NCI-H2029 treated with DMSO at 0.1 percent for 48 hours (cell line): Measurements from ENCODE around the gene TIAM2.

ENCODE experiments used
- DNase-seq: peaks from one replicate; lab custom pipeline; 2025; lab: John Stamatoyannopoulos, UW

The TIAM2 gene

DNA sequence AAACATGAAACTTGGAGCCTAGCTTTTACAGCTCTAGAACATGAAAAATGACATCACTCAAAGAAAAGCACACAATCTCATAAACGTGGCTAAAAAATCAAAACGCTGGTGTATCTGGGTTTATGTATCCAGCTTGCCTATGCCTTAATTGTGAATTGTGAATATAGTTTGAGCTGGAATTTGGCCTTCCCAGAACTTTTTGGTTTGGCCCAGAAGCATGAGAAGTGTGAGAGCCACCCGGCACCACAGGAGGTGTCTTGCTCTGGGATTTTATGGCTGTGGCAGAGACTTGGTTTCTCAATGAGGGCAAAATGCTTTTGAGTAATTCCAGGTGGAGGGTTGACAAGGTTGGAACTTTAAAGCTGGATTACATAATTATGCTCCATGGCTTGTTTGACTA is 69.2 kb downstream of the TIAM2 start:
- DNase-seq = no peak

DNA sequence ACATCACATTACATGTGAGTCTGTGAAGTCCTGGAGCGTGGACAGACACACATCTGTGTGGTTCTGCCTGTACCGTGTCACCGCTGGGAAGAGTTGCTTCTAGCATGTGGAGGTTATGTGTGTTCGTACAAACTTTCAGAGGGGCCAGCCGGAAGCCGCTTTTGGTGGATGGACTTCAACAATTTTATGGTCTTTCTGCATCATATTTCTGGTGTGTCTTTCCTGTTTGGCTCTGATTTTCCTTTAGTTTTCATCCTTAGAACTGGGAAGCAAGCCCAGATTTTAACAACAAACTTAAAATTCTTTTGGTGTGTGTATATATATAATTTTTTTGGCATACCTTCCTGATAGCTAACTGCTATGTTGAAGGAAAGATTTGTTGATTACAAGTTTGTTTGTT is 71.2 kb downstream of the TIAM2 start:
- no peak for DNase-seq

DNA sequence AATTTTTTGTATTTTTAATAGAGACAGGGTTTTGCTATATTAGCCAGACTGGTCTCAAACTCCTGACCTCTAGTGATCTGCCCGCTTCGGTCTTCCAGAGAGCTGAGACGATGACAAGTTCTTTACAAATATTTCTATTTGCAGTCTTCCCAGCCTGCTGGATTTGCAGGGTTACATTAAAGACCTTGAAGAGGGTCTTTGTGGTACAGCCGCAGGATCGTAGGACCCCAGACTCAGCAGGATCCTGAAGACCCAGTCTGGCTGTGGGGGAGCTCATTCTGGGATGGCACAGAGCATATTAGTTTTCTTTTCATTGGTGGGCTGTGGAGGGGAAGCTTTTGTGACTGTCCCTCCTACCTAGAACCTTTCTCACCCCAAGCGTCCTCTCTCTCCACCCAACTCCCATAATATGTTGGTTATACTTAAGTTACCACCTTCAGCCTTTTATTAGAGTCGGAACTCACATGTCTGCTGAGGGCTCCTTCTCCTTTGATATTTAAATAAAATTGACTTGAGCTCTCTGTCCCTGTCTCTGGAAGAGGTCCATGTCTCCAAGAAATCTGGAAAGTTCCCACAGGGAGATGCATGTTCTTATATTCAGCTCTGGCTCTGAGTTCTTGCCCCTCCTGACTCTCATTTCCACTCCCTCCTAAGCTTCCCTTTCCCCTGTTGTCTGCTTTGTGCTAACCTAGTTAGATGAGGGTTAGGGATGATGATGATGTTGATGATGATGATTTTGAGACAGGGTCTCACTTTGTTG is 72.0 kb downstream of the TIAM2 start:
- no peak for DNase-seq

DNA sequence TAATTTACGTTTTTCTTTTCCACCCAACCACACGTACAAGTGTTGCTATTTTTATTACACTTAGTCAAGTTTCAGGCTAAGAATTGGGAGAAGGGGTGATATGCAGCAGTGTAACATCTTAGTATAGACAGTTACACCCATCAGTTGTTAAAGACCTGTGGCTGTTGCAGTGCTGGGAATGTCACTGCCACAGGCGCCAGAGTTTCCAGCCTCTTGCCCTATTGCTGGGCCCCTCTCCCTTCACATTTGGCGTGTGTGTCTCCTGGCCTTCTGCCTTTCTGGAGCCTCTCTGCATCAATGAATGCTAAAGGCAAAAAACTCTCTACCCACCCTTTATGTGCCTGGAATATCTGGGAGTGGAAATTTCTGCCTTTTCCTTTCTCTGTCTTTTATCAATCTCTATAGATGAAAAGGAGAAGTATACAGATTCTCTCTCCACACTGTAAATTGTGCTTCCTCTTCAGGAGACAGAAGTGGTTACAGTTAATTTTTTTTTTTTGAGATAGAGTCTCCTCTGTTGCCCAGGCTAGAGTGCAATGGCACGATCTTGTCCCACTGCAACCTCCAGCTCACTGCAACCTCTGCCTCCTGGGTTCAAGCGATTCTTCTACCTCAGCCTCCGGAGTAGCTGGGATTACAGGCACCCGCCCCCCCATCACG is 73.0 kb downstream of the TIAM2 start:
- no peak for DNase-seq

DNA sequence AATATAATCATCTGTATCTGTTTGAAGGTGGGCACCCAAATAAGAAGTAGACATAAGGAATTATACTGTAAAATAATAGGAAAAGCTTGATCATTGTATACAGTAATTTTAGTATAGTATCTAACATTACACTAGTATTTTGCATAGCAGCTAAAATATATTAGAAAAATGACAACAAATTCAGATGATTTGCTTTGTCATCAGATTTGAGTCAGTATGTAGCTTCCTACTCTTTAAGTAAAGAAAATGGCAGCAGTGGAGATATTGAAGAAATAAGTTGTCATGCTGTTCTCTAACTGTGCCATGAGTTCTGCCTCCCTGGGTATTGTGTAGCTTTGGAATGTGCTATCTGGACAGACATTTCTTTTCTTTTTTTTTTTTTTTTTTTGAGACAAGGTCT is 74.4 kb downstream of the TIAM2 start:
- DNase-seq = no peak

DNA sequence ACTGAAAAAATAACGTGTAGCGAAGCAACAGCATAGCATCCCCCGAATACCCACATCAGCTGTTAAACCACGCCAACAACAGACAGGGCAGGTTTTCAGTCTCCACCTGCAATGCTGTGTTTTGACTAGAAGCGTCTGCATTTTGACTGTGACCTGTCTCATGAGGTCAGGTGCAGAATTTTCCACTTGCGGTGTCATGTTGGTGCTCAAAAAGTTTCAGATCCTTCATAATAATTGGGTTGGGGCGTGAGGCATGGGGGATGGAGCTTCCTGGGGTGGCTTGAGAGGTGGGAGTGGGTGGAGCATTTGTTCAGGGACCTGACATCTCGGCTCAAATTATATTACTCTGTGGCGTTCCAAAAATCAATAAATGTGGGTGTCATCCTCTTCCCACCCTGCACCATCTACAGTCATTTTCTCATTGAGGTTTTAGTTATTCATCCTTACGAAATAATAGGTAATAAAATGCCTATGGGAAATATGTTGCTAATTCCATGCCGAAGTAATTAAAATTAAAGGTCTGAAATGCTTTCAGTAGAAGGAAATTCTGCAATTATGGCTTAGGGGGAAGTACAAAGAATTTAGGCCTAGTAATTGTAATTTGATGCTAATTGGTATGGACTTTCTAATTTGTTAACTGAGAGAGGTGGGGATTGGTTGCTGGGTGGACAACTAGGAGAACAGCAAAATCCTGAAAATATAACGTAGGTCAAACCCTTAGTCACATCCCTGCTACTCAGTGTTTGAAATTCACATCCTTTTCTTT is 81.0 kb downstream of the TIAM2 start:
- no peak for DNase-seq

DNA sequence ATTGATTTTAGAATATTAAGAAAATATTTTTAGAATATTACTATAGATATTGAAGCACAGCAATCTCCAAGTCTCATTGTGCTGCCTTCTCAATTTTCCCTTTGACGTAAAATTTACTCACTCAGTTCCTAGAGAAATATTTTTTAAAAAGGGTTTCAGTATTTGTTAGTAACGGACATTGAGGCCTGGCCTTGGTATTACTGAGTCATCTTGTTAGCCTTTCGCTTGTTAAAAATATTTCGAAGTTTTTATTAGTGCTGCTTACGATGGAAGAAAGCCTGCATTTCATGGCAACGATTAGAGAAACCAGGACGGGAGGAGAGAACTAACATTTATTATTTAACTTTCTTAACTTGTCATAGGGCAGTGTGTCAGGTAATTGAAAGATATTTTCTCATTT is 82.2 kb downstream of the TIAM2 start:
- DNase-seq = no peak

DNA sequence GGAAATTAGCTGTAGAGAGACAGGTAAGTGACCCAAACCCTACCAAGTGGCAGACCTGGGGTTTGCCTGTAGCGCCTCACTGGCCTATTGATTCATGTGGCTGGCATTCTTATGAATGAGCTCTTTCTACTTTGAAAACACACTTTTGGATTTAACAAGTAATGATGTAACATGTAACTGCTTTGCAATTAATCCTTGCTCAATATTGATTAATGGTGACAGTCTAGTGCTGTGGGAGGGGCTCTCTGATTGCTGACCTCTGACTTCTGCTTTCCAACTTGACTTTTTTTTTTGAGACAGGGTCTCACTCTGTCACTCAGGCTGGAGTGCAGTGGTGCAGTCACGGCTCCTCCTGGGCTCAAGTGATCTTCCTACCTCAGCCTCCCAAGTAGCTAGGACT is 82.7 kb downstream of the TIAM2 start:
- no peak for DNase-seq

DNA sequence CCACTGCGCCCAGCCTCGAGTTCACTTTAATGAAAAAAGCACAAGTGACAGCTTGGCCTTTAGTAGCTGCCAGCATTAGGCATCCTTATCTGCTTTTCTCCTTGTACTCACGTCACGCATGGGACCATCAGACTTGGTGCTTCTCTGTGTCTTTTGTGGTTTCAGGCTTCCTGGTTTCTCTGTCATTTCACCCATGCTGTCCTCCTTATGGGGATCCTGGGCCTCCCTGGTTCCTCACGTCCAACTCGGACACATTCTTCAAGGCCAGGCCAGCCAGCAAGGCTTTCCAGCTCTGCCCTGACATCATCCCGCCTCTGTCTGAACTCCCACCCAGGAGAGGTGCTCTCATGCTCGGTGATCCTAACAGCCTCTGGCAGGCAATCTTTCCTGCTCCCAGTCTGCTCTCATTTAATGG is 83.2 kb downstream of the TIAM2 start:
- no peak for DNase-seq

DNA sequence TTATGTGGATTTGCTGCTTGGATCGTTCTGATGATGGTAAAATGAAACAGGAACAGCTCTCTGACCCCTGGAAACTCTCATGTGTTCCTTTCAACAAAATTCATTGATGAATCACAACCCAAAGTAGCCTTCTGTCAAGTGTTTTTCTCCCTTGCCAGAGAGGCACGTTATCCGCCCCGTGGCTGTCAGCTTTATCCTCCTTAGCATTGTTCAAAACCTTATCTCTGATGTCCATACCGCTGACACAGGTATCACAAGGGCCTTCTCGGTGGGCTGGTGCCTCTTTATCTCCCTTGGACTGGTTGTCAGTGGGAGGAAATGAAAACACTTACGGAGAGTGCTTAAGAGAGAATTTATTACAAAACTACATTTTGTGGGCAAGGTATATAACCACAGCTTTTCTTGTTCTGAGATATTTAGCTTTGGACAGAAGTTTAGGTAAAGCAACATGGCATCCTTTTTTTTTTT is 84.9 kb downstream of the TIAM2 start:
- DNase-seq = no peak

DNA sequence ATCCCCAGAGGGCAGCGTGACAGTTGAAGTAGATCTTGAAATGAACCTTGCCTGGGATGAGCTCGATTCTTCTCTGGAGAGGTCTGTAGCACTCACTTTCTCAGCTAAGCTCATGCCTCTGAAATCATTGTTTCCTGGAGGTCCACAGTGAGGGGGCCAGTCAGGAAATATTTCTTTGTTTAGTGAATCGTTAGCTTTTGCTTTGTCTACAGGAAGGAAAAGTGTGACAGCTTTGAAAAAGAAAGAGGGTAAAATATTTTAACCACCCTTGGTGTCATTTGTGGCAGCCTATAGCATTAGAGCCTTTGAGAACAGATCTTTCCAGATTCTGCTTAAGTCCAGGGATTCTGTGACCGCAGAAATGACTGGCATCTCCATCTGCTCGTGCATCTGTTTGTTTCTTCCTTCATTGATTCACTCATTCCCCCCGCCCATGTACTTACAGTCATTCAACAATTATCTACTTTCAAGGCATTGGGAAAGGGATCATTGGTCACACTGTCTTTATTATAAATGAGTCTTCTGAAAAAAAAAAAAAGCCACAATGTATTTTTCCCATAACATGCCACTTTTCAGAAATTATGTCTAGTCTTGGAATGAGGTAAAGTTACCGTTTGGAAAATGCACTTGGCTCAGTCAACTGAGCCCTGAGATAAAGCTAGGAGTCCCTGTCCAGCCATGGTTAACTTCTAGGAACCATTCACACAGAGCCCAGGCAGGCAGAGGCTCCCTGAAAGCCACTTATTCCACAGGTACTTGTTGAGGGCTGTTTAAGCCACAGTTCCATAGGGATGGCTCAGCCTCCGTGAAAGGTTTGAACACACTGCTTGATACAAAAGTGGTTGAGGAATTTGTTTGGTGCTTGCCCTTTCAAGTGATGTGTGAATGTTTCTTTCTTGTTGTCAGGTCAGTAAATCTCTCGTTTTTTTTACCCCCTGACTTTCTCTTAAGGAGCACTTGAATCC is 86.0 kb downstream of the TIAM2 start:
- no peak for DNase-seq

DNA sequence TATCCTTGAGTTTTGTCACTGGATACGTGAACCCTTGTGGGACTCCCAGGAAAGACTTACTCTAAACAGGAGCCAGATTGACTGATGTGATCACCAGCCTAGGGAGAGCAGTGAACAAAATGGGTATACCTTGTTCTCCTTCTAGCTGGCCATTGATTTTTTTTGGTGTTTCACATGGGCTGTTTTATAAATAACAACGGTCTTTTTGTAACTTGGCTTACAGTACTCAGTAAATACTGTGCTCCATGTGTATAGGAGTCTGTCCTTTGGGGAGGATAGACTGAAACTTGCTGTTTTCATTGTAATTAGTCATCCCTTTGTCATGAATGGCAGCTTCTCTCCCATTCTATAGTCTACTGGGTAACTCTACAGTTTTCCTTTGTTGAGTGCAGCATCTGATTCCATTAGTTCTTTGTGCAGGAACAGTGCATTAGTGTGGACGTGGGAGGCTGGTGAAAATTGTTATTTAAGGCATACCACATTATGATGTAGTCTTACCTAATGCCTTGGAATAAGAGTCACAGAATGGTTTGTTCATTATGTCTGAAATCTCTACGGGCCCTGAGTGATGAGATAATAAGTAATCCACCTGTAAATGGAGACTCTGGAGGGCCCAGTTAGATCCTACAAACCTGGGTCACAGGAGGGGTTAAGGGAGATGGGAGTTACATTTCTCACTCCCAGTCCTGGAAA is 89.5 kb downstream of the TIAM2 start:
- no peak for DNase-seq

DNA sequence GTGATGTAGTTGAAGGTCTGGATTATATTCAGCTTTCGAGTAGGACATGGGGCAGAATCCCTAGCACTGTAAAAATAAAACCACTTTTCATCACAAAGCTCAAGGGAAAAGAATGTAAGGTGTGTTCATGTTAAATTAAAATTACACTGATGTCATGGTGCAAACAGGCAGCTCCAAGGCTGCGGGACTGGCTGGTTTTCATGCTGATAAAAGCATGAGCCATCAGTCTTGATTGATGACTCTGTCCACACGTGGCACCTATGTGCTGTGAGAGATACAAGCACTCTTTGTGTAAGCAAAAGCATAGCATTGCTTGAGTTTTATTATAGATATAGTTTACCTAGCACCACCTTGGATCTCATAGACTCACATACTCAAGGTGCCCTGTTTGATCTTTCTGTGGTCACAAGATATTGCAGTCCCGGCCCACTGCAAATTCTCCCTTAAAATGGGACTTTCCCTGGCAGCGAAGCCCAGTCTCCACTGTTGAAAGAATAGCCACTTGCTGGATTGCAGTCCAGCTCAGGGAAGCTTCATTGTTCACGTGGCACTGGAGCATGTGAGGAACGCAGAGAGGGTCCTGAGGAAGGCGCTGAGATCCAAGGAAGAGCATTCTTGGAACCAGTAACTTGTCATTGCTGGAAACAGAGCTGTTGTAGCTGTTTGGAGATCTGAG is 90.6 kb downstream of the TIAM2 start:
- no peak for DNase-seq

DNA sequence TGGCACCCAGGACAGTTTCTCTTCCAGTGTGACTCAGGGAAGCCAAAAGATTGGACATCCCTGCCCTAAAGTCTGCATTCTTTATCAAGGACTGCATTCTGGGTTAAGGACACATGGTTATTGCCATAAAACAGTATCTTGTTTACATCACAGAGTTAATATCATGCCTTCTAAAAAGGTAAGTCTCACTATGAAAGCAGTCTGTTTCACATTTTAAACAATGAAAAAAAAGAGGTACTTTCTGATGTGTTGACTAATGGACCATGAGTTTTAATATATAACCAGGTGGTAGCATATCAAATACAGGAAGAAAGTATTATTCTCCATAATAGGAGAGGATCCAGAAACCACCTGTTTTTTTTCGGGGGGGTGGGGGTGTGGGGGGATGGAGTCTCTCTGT is 93.7 kb downstream of the TIAM2 start:
- DNase-seq = no peak

DNA sequence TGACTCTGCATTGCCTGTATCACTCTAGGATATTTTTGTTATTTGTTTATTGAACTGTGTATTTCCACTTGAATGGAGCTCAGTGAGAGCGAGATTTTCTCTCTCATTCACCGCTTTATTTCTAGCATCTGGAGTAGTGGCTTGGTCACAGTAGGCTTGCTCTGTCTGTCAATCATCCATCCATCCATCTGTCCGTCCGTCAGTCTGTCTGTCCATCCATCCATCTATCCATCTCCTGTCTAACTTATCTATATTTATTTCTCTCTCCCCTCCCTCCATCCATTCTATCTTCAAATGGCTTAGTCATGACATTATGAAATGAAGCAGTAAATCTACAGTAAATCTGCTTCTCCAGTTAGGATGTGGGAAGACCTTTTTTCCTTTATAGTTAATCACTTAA is 94.6 kb downstream of the TIAM2 start:
- DNase-seq = no peak

DNA sequence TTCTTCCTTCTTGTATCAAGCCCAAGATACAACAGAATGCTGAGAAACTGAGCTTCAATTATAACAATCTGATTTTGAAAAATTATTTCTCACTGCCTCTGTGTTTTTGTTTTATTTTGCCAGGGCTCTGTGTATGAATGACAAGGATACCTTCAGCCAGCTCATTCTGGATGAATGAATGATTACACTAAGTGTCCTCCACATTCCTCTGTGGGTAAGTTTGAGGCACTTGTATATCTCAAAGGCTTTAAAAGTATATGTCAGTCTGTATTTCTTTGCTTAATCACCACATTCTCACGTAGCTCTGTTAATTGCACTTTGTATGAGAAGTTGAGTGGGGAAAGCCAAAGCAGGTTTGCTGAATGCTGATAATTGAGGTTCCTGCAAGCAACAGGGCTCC is 95.1 kb downstream of the TIAM2 start:
- no peak for DNase-seq

DNA sequence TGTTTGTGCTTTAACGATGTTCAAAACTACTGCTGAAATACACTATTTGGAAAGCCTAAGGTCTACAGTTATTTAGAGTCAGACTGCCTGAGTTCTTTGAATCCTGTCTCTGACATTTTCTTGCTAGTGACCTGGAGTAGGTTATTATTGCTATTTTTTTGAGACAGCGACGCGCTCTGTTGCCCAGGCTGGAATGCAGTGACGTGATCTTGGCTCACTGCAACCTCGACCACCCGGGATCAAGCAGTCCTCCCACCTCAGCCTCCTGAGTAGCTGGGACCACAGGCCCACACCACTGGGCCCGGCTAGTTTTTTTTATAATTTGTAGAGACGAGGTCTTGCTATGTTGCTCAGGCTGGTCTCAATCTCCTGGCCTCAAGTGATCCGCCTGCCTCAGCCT is 96.6 kb downstream of the TIAM2 start:
- no peak for DNase-seq

DNA sequence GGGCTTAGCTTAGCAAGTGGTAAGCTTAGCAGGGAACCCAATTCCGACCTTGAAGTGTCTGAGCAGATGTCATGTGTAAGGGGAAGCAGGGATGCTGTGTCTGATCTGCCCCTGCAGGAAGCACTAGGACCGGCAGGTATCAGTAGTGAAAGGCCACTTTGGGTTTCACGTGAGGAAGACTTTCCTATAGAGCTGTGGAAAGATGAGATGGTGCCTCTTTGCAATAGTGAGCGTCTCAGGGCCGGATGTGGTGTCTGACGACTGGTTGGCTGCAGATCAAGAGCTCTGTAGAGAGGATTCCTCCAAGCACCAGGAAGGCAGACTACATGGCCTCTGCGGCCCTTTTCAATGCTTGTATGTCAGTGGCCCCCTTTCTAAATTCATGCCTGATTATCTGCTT is 98.3 kb downstream of the TIAM2 start:
- DNase-seq = no peak

DNA sequence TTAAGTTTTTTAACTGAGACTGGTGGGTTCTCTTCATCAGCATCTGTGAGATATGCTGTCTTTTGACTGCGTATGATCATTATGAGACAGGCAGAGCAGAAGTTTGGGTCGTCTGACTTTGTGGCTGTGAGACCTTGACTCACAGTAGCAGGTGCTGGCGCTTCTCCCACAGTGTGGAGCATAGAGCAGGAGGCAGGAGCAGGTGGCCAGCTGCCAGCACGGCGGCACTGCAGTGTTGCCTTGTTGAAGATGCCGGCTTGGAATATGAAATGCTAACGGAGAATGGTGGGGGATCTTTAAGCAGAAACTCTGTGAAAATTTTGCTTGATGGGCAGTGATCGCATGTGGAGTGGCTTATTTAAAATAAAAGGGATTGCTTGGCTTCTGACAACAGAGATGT is 105.0 kb downstream of the TIAM2 start:
- DNase-seq = peak; percentile 35

DNA sequence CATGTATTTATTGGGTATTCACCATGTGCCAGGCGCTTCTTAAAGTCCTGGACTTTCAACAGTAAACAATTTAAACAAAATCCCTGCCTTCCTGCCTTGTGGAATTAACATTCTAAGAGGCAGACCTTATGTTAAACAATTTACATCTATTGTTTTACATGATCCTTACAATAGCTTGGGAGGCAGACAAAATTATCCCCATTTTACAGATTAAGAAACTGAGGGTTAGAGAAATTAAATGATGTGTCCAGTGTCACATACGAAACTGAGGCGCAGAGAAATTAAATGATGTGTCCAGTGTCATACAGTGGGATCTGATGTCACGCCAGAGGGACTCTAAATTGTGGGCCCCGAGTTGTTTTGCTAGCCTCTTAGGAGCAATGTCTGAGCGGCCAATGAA is 105.5 kb downstream of the TIAM2 start:
- DNase-seq = no peak
